Neural cell (in vitro differentiated cells): ENCODE data around the gene OR6C2. TPM values are rescaled to one million over a fixed set of nuclear protein-coding genes. Genes with fewer than 3 reads are reported as not detected.
"Not testable (repeated sequence)": the region's sequence is repeated elsewhere in the genome, so short reads cannot be mapped to it uniquely, and the experiment has no call there.

Source experiments
- H2AFZ ChIP-seq: fragments of 200-600, 300-800 bp; sonication (generic), shearing (Covaris generic); 2 replicates; pipeline ENCODE4 v1.6.0; 2014; ENCODE audit warnings: low read depth, mild to moderate bottlenecking, antibody characterized with exemption, low read length, moderate library complexity
- H3F3A ChIP-seq: fragments of 200-600 bp; shearing (Covaris generic); 2 replicates; pipeline ENCODE4 v1.6.1; 2016; ENCODE audit warnings: mild to moderate bottlenecking, moderate library complexity, mixed read lengths, antibody characterized with exemption, low read length; ENCODE audit not compliant: insufficient read depth, poor library complexity, severe bottlenecking
- H3K27ac ChIP-seq: fragments of 200-600, 300-800 bp; sonication (generic), shearing (Covaris generic); 2 replicates; pipeline ENCODE4 v1.5.1; 2014; ENCODE audit warnings: mild to moderate bottlenecking, low read length, moderate library complexity
- H3K27me3 ChIP-seq: fragments of 300-800, 200-600 bp; sonication (generic), shearing (Covaris generic); 2 replicates; pipeline ENCODE4 v1.6.0; 2014; ENCODE audit warnings: mild to moderate bottlenecking, low read depth, low read length, moderate library complexity; ENCODE audit not compliant: insufficient read depth
- H3K36me3 ChIP-seq: fragments of 300-800, 200-600 bp; sonication (generic), shearing (Covaris generic); 2 replicates; pipeline ENCODE4 v1.5.1; 2014; ENCODE audit warnings: mild to moderate bottlenecking, antibody characterized with exemption, low read length, moderate library complexity; ENCODE audit not compliant: insufficient read depth
- H3K4me2 ChIP-seq: fragments of 300-800, 200-600 bp; sonication (generic), shearing (Covaris generic); 2 replicates; pipeline ENCODE4 v1.6.0; 2014; ENCODE audit warnings: mild to moderate bottlenecking, low read length
- H3K4me3 ChIP-seq: fragments of 300-800, 200-600 bp; sonication (generic), shearing (Covaris generic); 2 replicates; pipeline ENCODE4 v1.5.1; 2014; ENCODE audit warnings: mild to moderate bottlenecking, low read length, moderate library complexity
- H3K79me2 ChIP-seq: fragments of 200-600 bp; shearing (Covaris generic); replicated peaks from 2 replicates; pipeline ENCODE4 v1.6.0; 2014; ENCODE audit warnings: mild to moderate bottlenecking, low read length, moderate library complexity; ENCODE audit not compliant: insufficient read depth
- H3K9ac ChIP-seq: fragments of 300-800, 200-600 bp; sonication (generic), shearing (Covaris generic); 2 replicates; pipeline ENCODE4 v1.6.1; 2016; ENCODE audit warnings: mild to moderate bottlenecking, low read length, mixed read lengths
- H3K9me2 ChIP-seq: fragments of 200-600 bp; shearing (Covaris generic); 2 replicates; pipeline ENCODE4 v1.6.1; 2016; ENCODE audit warnings: mild to moderate bottlenecking, low read length, mixed read lengths; ENCODE audit not compliant: insufficient read depth
- H3K9me3 ChIP-seq: fragments of 200-600, 300-800 bp; sonication (generic), shearing (Covaris generic); 2 replicates; pipeline ENCODE4 v1.6.1; 2016; ENCODE audit warnings: mild to moderate bottlenecking, mixed run types, low read length, moderate library complexity, mixed read lengths
- H4K20me1 ChIP-seq: fragments of 200-600 bp; shearing (Covaris generic); 2 replicates; pipeline ENCODE4 v1.6.1; 2016; ENCODE audit warnings: mild to moderate bottlenecking, mixed run types; ENCODE audit not compliant: insufficient read depth
- CTCF ChIP-seq: fragments of 450-650 bp; IDR thresholded peaks from 2 replicates; pipeline ENCODE4 v1.5.1; 2014; ENCODE audit warnings: antibody characterized with exemption, mild to moderate bottlenecking, moderate library complexity; ENCODE audit not compliant: poor library complexity, severe bottlenecking
- EP300 ChIP-seq: fragments of 450-650 bp; conservative IDR thresholded peaks from 2 replicates; pipeline ENCODE4 v1.6.1; 2014; ENCODE audit warnings: antibody characterized with exemption, mild to moderate bottlenecking, moderate library complexity; ENCODE audit not compliant: poor library complexity, severe bottlenecking
- EZH2 ChIP-seq: fragments of 200-600, 300-800 bp; shearing (Covaris generic), sonication (generic); IDR thresholded peaks from 2 replicates; pipeline ENCODE4 v1.6.1; 2014; ENCODE audit warnings: antibody characterized with exemption, low read length, borderline replicate concordance, mild to moderate bottlenecking; ENCODE audit not compliant: insufficient read depth, poor library complexity, severe bottlenecking
- MXI1 ChIP-seq: fragments of 450-650 bp; conservative IDR thresholded peaks from 2 replicates; pipeline ENCODE4 v1.6.1; 2014; ENCODE audit warnings: antibody characterized with exemption, mild to moderate bottlenecking; ENCODE audit not compliant: poor library complexity, severe bottlenecking
- POLR2AphosphoS5 ChIP-seq: IDR thresholded peaks from 2 replicates; pipeline ENCODE4 v1.6.1; 2012
- RAD21 ChIP-seq: fragments of 450-650 bp; conservative IDR thresholded peaks from 2 replicates; pipeline ENCODE4 v1.6.1; 2014; ENCODE audit warnings: antibody characterized with exemption, mild to moderate bottlenecking, moderate library complexity
- SMC3 ChIP-seq: fragments of 450-650 bp; conservative IDR thresholded peaks from 2 replicates; pipeline ENCODE4 v1.6.1; 2014; ENCODE audit warnings: antibody characterized with exemption, mild to moderate bottlenecking, moderate library complexity; ENCODE audit not compliant: poor library complexity
- TAF1 ChIP-seq: IDR thresholded peaks from 2 replicates; pipeline ENCODE4 v1.6.1; 2012; ENCODE audit warnings: low read depth
- polyA plus RNA-seq: library from polyadenylated mRNA; depleted of rRNA; stranded (reverse); fragments of >200 nt; gene quantifications from 2 replicates; pipeline ENCODE4 v1.2.3, GENCODE V29; 2014
- TF ChIP-seq, protein P1 (sequence below): IDR thresholded peaks from 2 replicates; pipeline ENCODE4 v1.6.1; 2012; ENCODE audit warnings: borderline replicate concordance

The OR6C2 gene
- polyA plus RNA-seq, 1 donor from 2014 or later, result not detected

- H3K27me3 ChIP-seq, H3K36me3 ChIP-seq, H3K4me2 ChIP-seq, H3F3A ChIP-seq, H3K9me3 ChIP-seq, H3K4me3 ChIP-seq, H2AFZ ChIP-seq, H3K9ac ChIP-seq, H3K79me2 ChIP-seq, H3K27ac ChIP-seq, H3K9me2 ChIP-seq, H4K20me1 ChIP-seq: not testable (repeated sequence)
These were observed 31.7 kb upstream of the OR6C2 start for GRCh38 chr12:55412138-55412537.

- not testable (repeated sequence) for H3K79me2 ChIP-seq, H3K27ac ChIP-seq, H3K27me3 ChIP-seq, H3K9me2 ChIP-seq, H3K4me2 ChIP-seq, H3K9me3 ChIP-seq, H4K20me1 ChIP-seq, H3K4me3 ChIP-seq, H3K36me3 ChIP-seq, H3K9ac ChIP-seq, H2AFZ ChIP-seq, H3F3A ChIP-seq
These were observed 30.1 kb upstream of the OR6C2 start for GRCh38 chr12:55413498-55414388.

DNA sequence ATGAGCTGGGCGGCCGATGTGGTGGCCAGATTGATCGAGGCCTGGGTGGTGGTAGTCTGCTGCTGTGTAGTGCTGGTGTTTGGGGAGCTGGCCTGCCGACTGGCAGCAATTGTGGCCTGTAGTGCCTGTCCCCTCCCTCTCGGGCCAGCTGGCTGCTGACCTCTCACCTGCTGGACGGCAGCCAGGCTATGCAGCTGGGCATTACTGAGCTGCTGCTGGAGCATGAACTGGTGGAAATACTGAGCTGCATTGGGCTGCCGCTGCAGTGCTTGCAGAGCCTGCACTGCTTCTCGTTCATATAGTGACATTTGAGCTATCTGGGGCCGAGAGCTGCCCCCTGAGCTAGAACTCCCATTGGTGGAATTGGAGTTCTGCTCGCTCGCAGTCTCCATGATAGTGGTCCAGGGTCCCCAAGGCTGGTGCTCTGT lies 29.5 kb upstream of the OR6C2 start:
- not testable (repeated sequence) for H3K9me2 ChIP-seq, H3K79me2 ChIP-seq, H4K20me1 ChIP-seq, H3F3A ChIP-seq, H3K27me3 ChIP-seq, H3K4me2 ChIP-seq, H3K4me3 ChIP-seq, H3K36me3 ChIP-seq, H2AFZ ChIP-seq, H3K9me3 ChIP-seq, H3K9ac ChIP-seq, H3K27ac ChIP-seq

DNA sequence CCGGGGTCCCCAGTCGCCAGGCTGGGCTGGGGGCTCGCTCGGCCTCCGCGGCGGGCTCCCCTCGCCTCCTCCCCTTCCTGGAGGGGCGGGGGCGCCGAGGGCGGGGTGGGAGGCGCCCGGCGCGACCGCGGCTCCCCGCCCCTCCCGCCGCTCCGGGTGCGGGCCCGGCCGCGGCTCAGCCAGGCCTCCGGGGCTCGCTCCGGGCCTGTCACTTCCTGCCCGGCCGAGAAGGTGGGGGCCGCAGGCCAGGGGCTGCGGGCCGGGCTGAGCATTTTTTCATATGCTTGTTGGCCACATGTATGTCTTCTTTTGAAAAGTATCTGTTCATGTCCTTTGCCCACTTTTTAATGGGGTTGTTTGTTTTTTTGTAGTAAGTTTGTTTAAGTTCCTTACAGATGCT lies 29.0 kb upstream of the OR6C2 start:
- not testable (repeated sequence) for H3K36me3 ChIP-seq, H4K20me1 ChIP-seq, H2AFZ ChIP-seq, H3K27ac ChIP-seq, H3K9me3 ChIP-seq, H3K79me2 ChIP-seq, H3K9ac ChIP-seq, H3K4me2 ChIP-seq, H3K9me2 ChIP-seq, H3K4me3 ChIP-seq, H3K27me3 ChIP-seq, H3F3A ChIP-seq

- TF ChIP-seq EZH2, result no peak
- TF ChIP-seq, protein P1, sequence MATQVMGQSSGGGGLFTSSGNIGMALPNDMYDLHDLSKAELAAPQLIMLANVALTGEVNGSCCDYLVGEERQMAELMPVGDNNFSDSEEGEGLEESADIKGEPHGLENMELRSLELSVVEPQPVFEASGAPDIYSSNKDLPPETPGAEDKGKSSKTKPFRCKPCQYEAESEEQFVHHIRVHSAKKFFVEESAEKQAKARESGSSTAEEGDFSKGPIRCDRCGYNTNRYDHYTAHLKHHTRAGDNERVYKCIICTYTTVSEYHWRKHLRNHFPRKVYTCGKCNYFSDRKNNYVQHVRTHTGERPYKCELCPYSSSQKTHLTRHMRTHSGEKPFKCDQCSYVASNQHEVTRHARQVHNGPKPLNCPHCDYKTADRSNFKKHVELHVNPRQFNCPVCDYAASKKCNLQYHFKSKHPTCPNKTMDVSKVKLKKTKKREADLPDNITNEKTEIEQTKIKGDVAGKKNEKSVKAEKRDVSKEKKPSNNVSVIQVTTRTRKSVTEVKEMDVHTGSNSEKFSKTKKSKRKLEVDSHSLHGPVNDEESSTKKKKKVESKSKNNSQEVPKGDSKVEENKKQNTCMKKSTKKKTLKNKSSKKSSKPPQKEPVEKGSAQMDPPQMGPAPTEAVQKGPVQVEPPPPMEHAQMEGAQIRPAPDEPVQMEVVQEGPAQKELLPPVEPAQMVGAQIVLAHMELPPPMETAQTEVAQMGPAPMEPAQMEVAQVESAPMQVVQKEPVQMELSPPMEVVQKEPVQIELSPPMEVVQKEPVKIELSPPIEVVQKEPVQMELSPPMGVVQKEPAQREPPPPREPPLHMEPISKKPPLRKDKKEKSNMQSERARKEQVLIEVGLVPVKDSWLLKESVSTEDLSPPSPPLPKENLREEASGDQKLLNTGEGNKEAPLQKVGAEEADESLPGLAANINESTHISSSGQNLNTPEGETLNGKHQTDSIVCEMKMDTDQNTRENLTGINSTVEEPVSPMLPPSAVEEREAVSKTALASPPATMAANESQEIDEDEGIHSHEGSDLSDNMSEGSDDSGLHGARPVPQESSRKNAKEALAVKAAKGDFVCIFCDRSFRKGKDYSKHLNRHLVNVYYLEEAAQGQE, result no peak
- no peak for TF ChIP-seq POLR2AphosphoS5
- TF ChIP-seq TAF1, result no peak
- TF ChIP-seq MXI1, result no peak
- TF ChIP-seq RAD21, result no peak
- TF ChIP-seq EP300, result no peak
- TF ChIP-seq SMC3, result no peak
- TF ChIP-seq CTCF, result no peak
- H3K27ac ChIP-seq, result no peak overlapping the region
- no peaks in the 10 kb centered on the region for H4K20me1 ChIP-seq
- no peak overlapping the region for H3K9ac ChIP-seq
- no peaks in the 10 kb centered on the region for H3F3A ChIP-seq
- no peak overlapping the region for H3K4me2 ChIP-seq
- H3K36me3 ChIP-seq, result no peaks in the 10 kb centered on the region
- H3K4me3 ChIP-seq, result no peak overlapping the region
- no peak overlapping the region for H2AFZ ChIP-seq
- no peaks in the 10 kb centered on the region for H3K9me2 ChIP-seq
- no peaks in the 10 kb centered on the region for H3K27me3 ChIP-seq
- H3K79me2 ChIP-seq, result no peaks in the 10 kb centered on the region
- no peaks in the 10 kb centered on the region for H3K9me3 ChIP-seq
These were observed 26.9 kb upstream of the OR6C2 start for GRCh38 chr12:55416961-55417360.
